ENCODE results near the gene MIPEP.

DNA sequence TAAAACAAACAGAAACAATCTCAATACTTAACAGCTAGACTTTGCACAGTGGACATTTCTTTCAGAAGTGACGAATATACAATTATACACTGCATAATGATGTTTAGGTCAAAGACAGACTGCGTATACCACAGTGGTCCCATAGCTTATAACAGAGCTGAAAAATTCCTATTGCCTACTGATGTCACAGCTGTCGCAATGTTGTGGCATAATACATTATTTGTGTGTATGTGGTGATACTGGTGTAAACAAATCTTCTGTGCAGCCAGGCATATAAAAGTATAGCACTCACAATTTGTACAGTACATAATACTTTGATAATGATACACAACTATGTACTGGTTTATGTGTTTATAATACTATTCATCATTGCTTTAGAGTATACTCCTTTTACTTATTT, 202.3 kb downstream of the MIPEP start:
- TF ChIP-seq CTCF (IDR thresholded peaks at IDR 0.05; ENCODE audit: insufficient read depth, low read length) (no peak), POLR2AphosphoS5 (IDR thresholded peaks at IDR 0.05; ENCODE audit: low read depth) (no peak), REST (IDR thresholded peaks at IDR 0.05; ENCODE audit: insufficient replicate concordance, low read depth) (no peak), GABPA (IDR thresholded peaks at IDR 0.05; ENCODE audit: low read depth) (no peak)

All from HL-60 (cell line).